ENCODE measurements around the gene MACROD1. TPM values are rescaled to one million over a fixed set of nuclear protein-coding genes. Genes with fewer than 3 reads are reported as not detected.

Gene MACROD1
- total RNA-seq, 1 experiment from 2014 or later, result 29.3 TPM

DNA sequence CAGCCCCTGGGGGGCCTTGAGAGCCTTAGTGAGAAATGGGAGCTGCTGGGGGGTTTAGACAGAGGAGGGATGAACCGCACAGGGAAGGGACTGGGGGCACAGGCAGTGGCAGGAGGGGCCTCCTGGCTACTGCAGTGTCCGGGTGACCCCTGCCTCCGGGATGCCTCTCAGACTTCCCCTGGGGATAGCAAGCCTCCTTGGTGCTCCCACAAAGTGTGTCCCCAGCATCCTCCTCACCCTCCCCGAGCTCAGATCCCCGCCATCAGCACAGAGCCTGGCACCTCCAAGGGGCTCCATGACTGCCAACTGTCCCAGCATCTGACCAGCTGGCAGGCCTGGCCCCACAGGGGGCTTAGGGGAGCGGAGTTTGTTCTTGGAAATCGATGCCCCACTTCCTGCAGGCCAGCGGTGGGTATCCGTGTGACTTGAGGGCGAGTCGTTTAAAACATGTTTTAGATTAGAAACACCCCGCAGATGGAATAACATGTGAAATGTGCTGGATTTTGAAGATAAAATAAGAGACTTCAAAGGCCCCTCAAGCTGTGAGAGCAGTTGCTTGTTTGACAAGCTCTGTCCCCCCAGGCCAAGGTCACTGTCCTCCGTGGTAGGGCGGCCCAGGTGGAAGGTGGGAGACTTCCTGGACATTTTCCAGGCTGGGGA is 143.7 kb downstream of the MACROD1 start:
- no peak for DNase-seq (ENCODE audit: extremely low read depth, low read depth)

DNA sequence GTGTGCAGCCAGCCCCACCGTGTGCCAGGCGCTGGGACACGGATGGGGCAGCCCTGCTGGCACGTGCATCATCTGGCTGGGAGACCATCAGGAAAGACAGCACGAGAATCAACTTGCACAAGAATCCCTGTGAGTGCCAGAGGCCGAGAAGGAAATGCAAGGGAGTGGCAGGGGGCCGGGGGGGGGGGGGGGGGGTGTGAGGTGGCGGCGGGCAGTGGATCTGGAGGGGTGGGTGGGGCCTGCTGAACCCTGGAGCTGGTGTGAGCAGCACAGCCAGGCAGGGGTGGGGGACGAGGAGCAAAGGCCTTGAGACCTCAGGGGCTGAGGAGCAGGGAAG is 144.2 kb downstream of the MACROD1 start:
- DNase-seq (ENCODE audit: extremely low read depth, low read depth), result no peak

DNA sequence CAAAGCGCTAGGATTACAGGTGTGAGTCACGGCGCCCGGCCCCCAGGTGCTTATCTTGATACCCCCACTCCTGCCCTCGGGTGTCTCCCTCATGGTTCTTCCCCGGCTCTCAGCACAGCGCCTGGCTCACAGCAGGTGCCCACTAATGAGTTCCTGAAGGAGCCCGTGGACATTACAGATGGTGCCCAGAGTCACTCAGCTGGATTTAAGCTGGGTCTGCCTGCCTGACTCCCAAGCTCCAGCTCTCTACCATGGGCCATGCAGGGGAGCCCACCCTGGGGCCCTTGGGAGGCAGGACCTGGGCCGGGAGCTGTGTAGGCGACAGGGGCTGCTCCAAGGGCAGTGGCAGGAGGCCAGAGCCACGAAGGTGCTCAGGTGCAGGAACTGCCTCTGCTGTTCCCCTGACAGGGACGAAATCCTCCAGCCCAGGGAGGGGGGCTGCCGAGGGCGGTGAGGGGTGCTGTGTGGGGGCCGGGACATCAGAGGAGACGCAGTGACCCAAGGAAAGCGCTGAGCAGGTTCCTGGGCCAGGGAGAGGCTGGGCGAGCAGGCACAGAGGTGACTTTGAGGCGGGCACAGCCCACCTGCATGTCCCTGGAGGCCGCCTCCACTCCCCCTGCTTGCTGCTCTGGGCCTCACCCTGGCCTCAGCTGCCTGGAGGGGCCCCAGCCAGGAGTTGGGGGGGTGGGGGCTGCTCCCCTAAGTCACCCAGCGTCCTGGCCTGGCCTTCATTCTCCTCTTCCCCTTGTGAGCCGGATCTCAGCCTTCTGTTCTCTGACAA is 144.7 kb downstream of the MACROD1 start:
- DNase-seq (ENCODE audit: extremely low read depth, low read depth), result no peak

DNA sequence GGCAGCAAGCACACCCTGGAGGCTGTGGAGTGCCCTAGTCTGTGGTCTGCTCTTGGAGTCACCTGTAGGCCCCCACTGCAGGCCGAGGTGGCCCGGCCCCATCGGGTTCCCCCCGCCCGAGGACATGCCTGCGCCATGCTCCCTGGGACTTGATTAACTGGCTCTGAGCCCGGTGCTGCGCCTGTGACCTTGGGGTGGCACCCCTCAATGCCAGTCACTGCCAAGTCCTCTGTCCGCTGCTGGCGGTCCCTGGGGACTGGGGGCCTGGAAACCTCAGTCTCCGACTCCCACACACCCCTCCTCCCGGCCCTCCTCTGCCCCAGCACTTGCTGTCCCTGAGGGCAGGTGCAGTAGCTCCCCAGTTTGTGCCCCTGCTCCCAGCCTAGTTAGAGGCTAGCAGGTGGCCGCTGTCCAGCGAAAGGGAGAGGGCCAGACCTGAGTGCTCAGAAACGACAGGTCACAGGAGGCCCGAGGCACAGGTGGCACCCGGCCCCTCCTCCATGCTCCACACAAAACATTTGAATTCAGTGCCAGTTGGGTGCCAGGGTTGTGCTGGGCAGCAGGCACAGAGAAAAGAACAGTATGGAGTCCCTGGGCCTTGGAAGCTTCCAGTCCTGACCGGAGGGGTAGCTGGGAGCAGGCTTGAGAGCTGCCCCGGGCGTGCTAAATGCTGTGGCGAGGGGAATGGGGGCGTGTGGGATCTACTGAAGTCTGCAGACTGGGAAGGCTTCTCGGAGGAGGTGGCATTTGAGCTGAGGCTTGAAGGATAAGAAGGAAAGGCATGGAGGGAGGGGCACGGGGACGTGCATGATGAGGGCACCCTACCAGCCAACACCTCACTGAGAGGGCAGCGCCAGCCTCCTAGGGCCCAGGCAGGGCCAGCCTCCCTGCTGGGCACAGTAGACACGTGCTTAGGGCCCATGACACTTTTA is 146.5 kb downstream of the MACROD1 start:
- DNase-seq (ENCODE audit: extremely low read depth, low read depth), result no peak

DNA sequence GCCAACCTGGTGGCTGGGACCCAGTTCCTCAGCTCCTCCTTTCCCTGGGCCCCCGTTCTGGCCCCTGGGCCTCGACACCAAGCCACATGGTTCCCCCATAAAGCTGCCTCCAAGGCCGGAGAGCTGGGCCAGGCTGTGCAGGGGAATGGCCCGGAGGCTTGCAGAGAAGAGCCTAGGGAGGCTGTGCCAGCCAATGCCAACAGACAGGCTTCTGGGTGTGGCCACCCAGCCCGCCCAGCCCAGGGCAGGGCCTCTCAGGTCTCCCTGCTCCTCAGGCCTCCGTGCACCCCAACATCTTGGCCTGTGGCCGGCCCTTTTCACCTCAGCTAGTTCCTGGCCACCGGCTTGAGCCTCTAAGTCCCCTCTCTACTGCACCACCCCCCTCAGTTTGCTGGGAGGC is 147.6 kb downstream of the MACROD1 start:
- no peak for DNase-seq (ENCODE audit: extremely low read depth, low read depth)

DNA sequence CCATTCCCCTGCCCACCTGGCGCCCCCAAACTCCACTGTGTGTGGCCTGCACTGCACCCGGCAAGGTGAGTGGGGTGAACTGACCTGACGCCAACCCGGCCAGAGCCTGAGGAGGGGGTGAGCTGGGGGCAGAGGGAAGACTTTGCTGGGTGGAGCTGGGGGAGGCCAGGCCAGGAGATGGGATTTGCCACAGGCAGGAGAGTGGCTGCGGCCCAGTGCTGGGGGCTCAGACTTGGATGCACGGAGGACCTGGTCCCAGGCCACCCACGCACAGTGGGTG is 148.0 kb downstream of the MACROD1 start:
- no peak for DNase-seq (ENCODE audit: extremely low read depth, low read depth)

DNA sequence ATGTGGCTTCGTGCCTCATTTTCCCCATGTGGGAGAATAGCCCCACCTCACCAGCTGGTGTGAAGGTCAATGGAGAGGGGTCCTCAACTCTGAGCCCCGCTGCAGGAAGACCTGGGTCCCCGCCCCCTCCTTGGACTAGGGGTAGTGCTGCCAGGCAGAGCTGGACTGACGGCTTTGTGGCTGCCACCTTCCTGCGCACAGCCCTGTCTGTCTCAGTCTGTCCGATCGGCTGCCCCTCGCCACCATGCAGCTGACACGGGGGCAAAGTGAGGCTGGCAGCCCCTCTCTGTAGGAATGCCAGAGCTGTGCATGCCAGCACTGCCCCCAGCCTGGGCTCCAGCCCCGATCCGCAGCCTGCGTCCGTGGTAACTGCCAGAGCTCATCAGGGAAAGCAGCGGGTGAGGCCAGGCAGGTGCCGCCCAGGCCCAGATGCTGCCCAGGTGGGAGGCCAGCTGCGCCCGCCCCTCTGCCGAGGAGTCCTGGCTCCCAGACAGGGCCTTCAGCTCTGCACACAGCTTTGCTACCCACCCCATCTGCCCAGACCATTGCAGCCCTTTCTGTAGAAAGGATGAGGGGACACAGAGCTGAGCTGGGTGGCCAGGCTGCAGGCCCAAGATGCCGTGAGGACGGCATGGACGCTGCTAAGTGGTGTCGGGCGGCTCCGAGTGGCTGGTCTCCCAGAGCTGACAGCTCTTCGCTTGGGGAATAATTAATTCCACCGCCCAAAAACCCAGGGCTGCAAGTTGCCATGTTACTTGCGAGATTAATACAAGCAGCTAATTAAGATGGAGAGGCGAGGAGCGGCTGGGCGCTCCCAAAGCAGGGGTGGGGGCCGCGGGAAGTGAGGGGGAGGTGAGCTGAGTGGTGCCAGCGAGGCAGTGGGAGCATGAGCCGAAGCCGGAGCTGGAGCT is 149.7 kb downstream of the MACROD1 start:
- DNase-seq (ENCODE audit: extremely low read depth, low read depth), result no peak

DNA sequence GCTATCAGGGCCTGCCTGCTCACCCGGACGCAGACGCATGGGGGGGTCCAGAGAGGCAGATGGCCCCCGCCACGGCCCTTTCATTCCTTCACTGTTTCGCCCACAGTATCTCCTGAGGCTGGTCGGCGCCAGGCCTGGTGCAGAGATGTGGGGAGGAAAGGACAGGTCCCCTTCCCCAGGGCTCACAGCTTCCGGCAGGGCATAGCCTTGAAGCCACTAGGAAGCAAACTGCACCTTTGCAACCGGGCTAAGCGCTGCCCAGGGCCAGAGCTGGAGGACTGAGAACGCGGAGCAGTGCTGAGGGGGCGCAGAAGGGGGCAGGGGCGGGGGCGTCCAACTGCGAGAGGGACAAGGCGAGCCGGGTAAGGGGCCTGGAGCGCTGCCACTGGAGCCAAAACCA is 150.4 kb downstream of the MACROD1 start:
- DNase-seq (ENCODE audit: extremely low read depth, low read depth), result no peak

DNA sequence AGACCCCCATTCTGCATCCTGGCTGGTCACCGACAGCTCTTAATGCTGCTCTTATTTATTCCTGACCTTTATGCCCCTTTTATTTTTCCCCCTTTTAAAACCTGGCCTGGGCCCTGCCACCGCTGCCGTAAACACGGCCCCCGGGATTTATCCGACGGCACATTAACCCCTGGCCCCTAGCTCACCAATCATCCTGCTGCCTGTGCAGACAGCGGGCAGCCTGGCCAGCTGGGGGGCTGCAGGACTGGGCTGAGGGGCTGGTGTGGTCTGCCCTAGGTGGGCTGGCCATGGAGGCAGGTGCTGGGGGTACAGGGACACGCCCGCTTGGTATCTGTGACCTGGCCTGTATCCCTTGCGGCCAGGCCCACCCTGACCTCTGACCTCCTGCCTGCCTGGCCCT is 151.6 kb downstream of the MACROD1 start:
- DNase-seq (ENCODE audit: extremely low read depth, low read depth), result no peak

DNA sequence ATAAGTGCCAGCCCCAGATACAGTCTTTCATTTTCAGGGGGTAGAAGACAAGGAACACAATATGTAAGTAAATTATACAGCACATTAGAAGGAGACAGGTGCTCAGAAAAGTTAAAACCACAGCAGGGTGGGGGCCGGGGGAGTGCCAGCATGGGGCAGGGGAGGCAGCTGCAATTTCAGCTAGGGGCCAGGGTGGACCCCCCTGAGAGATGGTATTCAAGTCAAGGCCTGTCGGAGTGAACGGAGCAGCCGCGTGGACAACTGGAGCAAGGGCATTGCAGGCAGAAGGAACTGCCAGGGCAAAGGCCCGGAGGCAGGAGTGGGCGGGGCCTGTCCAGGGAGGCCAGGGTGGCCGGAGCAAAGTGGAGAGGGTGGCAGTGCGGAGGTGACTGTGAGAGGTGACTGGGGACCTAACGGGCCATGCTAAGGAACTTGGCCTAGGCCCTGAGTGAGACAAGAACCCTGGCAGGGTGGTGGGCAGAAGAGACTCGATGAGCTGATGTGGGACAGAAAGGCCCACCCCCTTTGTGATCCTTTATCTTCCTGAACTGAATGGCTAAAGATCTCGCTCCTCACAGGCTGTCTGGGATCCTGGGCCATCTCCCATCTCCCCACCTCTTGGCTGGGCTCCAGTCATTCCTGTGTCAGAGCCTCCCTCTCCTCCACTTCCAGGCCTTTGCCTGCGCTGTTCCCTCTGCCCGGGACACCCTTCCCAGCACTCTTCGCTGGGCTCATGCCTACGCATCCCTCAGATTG is 152.6 kb downstream of the MACROD1 start:
- no peak for DNase-seq (ENCODE audit: extremely low read depth, low read depth)

DNA sequence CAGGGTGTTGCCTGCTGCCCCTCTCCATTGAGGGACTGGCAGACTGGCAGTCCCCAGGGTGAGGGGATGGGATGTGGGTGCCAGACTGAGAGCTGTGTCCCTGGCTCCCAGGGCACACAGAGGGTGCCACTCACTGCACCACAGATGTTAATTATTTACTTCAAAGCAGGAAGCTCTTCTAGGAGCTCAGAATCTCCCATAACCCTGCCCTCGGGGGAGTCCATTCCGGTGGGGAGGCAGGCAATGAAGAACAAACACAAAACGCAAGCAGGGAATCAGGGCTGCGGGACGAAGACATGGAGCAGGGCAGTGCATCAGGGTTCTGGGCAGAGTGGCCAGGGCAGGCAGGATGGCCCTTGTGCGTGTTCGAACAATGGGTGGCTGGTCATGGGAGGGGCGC is 154.5 kb downstream of the MACROD1 start:
- no peak for DNase-seq (ENCODE audit: extremely low read depth, low read depth)

DNA sequence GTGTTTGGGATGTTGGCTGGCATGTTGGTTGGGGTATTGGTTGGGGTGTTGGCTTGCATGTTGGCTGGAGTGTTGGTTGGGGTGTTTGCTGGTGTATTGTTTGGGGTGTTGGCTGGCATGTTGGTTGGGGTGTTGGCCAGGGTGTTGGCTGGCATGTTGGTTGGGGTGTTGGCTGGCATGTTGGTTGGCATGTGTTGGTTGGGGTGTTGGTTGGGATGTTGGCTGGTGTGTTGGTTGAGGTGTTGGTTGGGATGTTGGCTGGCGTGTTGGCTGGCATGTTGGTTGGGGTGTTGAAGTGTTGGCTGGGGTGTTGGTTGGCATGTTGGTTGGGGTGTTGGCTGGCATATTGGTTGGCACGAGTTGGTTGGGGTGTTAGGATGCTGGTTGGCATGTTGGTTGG is 155.1 kb downstream of the MACROD1 start:
- no peak for DNase-seq (ENCODE audit: extremely low read depth, low read depth)

DNA sequence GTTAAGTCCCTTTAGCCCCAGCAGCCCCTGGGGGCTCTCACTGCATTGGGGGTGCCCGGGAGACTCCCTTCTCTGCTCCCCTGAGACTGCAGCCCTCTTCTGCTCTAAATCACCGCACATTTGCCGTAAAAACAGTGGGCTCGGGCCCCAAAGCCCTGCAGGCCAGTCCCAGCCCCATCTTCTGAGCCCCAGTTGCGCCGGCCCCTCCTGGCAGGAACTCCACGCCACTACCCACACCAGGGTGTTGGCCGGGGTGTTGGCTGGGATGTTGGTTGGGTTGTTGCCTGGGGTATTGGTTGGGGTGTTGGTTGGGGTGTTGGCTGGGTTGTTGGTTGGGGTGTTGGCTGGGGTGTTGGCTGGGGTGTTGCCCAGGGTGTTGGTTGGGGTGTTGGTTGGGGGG is 156.2 kb downstream of the MACROD1 start:
- no peak for DNase-seq (ENCODE audit: extremely low read depth, low read depth)

DNA sequence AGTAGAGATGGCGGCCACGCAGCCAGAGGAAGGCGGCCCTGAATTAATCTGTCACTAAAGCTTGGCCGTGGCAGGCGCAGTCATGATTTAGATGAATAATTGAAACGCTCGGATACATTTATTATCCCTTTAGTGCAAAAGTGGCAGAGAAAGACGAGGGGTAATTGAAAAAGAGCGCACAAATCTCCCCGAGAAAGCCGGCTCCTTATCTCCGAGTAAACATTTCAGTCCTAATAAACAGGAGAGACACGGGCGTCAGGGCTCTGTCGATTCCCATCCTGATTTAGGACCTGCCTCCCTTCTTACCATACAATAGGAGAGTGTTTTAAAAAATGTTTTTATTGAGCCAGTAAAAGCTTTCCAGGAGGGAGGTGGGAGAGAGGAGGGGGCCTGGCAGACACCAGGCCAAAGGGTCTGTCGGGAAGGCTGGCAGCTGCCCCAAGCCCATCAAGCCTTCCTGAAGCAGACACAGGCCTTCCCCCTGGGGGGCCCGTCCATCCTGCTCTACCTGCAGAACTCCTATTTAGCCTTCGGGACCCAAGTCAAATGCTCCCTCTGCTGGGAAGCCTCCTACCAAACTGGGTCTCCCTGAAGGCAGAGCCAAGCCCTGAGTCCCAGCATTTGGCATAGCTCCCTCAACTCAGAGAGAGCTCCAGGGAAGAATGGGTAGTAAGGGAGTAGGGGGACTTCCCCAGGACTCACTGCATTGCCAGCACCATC is 156.8 kb downstream of the MACROD1 start:
- no peak for DNase-seq (ENCODE audit: extremely low read depth, low read depth)

DNA sequence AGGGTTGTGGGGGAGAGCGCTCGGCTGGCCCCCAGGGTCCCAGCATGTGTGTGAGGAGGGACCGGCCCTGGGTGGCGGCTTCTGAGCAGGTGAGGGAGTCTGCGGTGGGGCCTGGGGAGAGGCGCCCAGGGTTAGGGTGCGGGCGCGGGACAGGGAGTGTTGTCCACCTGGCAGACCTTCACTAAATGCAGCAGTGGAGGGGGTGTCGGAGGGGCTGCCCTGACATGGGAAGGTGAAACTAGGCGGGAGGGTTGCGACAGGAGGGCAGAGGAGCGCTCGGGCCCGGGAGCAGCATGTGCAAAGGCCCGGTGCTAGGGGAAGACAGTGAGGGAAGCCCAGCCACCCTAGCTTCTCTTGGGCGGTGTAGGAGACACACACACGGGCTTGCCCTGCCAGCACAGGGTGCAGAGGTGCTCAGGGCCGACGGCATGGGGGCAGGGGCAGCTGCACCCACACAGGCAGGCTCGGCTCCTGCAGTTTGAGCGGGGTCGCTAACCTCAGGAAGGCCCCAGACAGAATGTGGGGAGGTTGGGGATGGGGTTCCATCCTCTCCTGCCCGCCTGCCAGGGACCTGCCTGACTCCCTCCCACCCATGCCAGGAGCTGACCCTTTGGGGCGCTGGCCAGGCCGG is 157.5 kb downstream of the MACROD1 start:
- no peak for DNase-seq (ENCODE audit: extremely low read depth, low read depth)

DNA sequence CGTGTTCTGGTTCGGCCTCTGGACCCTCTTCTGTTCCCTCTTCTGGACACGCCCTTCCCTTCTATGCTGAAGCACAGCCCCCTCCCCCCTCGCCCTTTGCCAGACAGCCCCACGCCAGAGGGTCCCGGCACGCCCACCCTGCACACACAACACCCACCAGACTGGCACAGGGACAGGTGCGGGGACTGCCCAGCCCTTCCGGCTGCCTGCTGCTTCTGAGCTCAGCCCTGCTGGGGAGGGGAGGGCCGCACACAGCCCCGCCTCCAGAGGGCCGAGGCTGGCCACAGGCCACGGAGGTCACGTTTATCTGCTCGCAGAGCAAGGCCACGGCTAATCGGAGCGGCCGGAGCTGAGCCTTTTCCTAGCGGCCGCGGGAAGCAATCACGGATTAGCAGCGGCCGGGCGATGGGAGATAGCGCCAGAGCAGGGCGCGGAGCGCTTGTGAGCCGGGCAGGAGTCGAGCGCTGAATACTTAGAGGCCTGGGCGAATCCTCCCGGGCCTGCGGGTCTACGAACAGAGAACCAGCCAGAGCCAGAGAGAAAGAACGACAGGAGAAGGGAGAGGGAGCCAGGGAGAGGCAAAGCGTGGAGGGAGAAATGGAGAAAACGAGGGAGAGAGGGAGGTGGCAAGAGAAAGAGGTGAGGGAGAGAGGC is 158.2 kb downstream of the MACROD1 start:
- DNase-seq (ENCODE audit: extremely low read depth, low read depth), result peak; percentile 70

DNA sequence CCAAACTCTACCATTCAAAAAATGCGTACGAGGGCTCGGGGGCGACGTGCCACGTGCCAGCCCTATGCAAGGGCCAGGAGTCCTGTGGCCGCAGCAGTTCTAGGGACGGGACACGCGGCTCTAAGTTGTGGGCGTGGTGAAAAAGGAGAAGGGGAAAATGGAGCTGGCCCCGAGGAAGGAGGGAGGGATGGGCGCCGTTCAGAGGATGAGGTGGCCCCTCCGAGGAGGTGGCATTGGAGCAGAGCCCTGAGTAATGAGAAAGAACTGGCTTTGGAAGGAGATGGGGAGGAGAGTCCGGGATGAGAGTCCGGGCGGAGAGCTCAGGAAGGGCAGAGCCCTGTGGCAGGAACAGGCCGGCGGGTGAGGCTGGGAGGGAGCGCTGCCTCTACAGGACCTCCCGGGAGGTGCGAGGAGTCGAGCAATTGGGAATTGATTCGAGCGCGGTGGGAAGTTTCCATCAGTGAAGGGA is 158.7 kb downstream of the MACROD1 start:
- peak; percentile 19 for DNase-seq (ENCODE audit: extremely low read depth, low read depth)

DNA sequence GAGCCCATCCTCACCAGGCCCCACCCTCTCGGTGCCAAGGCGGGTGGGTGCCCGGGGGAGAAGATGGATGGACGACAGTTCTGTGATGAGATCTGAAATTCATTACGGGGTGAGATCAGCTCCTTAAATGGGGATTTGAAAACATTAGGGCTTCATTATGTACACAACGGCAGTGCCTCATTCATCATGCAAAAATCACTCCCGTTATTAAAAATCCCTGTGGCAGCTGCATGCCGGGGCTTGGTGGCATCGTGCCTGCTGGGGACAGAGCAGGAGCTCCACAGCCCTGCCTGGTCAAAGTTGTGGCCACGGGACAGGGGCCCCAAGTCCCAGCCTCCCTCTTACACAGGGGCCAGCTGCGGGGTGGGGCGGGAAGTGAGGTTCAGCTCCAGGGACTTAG is 159.5 kb downstream of the MACROD1 start:
- DNase-seq (ENCODE audit: extremely low read depth, low read depth), result no peak

All from NCI-H460 (cell line).